HepG2 (cell line): ENCODE data around the gene SDK1.

ENCODE experiments used
- ATF6 ChIP-seq: sonication (generic); formaldehyde crosslinking; conservative IDR thresholded peaks from 2 replicates; pipeline ENCODE4 v1.4.0; 2020; ENCODE audit warnings: missing genetic modification reagents
- GLMP ChIP-seq: sonication (generic); formaldehyde crosslinking; IDR thresholded peaks from 2 replicates; pipeline ENCODE4 v1.9.0; 2021; ENCODE audit warnings: missing genetic modification reagents, mild to moderate bottlenecking, borderline replicate concordance
- KAT8 ChIP-seq: IDR thresholded peaks from 2 replicates; pipeline ENCODE4 v1.6.1; 2016; ENCODE audit warnings: missing genetic modification reagents, missing compliant biosample characterization
- KDM4B ChIP-seq: sonication (generic); formaldehyde crosslinking; IDR thresholded peaks from 2 replicates; pipeline ENCODE4 v1.4.0; 2020; ENCODE audit warnings: missing genetic modification reagents
- RAD21 ChIP-seq: fragments of 450-650 bp; formaldehyde crosslinking; IDR thresholded peaks from 2 replicates; pipeline ENCODE4 v1.5.0; 2020; ENCODE audit warnings: mild to moderate bottlenecking
- SP2 ChIP-seq: sonication (generic); formaldehyde crosslinking; IDR thresholded peaks from 2 replicates; pipeline ENCODE4 v1.5.1; 2020; ENCODE audit warnings: mild to moderate bottlenecking, missing genetic modification reagents
- SRSF9 ChIP-seq: fragments of 200-400 bp; formaldehyde crosslinking; IDR thresholded peaks from 2 replicates; pipeline ENCODE4 v1.6.1; 2018; ENCODE audit warnings: borderline replicate concordance, mild to moderate bottlenecking, low read depth, low read length; ENCODE audit not compliant: insufficient read depth, poor library complexity, severe bottlenecking
- TARDBP ChIP-seq: sonication (generic); formaldehyde crosslinking; IDR thresholded peaks from 2 replicates; pipeline ENCODE4 v1.8.0; 2022; ENCODE audit warnings: mild to moderate bottlenecking, missing genetic modification reagents
- ZNF33B ChIP-seq: sonication (generic); formaldehyde crosslinking; IDR thresholded peaks from 2 replicates; pipeline ENCODE4 v1.5.1; 2020; ENCODE audit warnings: mild to moderate bottlenecking, missing genetic modification reagents
- ZNF512B ChIP-seq: sonication (generic); formaldehyde crosslinking; IDR thresholded peaks from 2 replicates; pipeline ENCODE4 v1.5.1; 2020; ENCODE audit warnings: missing genetic modification reagents, mild to moderate bottlenecking, borderline replicate concordance
- TF ChIP-seq, protein P1 (sequence below): sonication (generic); formaldehyde crosslinking; IDR thresholded peaks from 2 replicates; pipeline ENCODE4 v1.4.0; 2020; ENCODE audit warnings: missing genetic modification reagents; ENCODE audit errors: not compliant biosample characterization
- TF ChIP-seq, protein P2 (sequence below): sonication (generic); formaldehyde crosslinking; IDR thresholded peaks from 2 replicates; pipeline ENCODE4 v1.4.0; 2020; ENCODE audit warnings: missing genetic modification reagents, borderline replicate concordance
- TF ChIP-seq, protein P3 (sequence below): sonication (generic); formaldehyde crosslinking; IDR thresholded peaks from 2 replicates; pipeline ENCODE4 v1.5.0; 2020; ENCODE audit warnings: mild to moderate bottlenecking, missing genetic modification reagents, moderate library complexity

DNA sequence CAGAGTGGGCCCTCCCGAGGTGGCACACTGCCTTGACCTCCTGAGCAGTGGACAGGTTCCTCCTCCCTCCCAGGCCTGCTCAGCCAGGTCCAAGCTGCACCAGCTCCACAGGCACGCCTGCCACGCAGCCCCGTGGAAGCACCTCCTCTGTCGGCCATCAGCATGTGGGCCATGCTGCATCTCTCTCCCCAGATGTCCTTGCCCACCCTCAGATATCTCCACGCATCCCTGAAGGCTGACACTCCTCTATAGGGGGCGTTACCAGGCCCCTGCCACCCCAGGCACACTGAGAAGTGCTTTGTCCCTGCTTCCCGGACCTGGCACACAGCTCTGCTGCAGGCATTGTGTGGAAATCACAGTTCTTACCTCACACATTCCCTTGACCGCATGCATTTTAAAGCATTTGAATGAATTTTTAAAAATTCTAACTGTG, 598.5 kb downstream of the SDK1 start:
- TF ChIP-seq, protein P1, sequence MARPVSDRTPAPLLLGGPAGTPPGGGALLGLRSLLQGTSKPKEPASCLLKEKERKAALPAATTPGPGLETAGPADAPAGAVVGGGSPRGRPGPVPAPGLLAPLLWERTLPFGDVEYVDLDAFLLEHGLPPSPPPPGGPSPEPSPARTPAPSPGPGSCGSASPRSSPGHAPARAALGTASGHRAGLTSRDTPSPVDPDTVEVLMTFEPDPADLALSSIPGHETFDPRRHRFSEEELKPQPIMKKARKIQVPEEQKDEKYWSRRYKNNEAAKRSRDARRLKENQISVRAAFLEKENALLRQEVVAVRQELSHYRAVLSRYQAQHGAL (CRISPR knock-in tag) = no peak
- no peak for TF ChIP-seq SRSF9
- no peak for TF ChIP-seq RAD21 (CRISPR knock-in tag)
- no peak for TF ChIP-seq SP2
- no peak for TF ChIP-seq ATF6 (CRISPR knock-in tag)
- TF ChIP-seq TARDBP = no peak
- TF ChIP-seq, protein P2, sequence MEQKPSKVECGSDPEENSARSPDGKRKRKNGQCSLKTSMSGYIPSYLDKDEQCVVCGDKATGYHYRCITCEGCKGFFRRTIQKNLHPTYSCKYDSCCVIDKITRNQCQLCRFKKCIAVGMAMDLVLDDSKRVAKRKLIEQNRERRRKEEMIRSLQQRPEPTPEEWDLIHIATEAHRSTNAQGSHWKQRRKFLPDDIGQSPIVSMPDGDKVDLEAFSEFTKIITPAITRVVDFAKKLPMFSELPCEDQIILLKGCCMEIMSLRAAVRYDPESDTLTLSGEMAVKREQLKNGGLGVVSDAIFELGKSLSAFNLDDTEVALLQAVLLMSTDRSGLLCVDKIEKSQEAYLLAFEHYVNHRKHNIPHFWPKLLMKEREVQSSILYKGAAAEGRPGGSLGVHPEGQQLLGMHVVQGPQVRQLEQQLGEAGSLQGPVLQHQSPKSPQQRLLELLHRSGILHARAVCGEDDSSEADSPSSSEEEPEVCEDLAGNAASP (CRISPR knock-in tag) = no peak
- no peak for TF ChIP-seq ZNF512B (CRISPR knock-in tag)
- no peak for TF ChIP-seq GLMP (CRISPR knock-in tag)
- no peak for TF ChIP-seq KAT8 (CRISPR knock-in tag)
- TF ChIP-seq, protein P3, sequence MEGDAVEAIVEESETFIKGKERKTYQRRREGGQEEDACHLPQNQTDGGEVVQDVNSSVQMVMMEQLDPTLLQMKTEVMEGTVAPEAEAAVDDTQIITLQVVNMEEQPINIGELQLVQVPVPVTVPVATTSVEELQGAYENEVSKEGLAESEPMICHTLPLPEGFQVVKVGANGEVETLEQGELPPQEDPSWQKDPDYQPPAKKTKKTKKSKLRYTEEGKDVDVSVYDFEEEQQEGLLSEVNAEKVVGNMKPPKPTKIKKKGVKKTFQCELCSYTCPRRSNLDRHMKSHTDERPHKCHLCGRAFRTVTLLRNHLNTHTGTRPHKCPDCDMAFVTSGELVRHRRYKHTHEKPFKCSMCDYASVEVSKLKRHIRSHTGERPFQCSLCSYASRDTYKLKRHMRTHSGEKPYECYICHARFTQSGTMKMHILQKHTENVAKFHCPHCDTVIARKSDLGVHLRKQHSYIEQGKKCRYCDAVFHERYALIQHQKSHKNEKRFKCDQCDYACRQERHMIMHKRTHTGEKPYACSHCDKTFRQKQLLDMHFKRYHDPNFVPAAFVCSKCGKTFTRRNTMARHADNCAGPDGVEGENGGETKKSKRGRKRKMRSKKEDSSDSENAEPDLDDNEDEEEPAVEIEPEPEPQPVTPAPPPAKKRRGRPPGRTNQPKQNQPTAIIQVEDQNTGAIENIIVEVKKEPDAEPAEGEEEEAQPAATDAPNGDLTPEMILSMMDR (CRISPR knock-in tag) = no peak
- no peak for TF ChIP-seq KDM4B (CRISPR knock-in tag)
- TF ChIP-seq ZNF33B (CRISPR knock-in tag) = no peak
